ENCODE data around the gene KIF5B. TPM values are rescaled to one million over a fixed set of nuclear protein-coding genes. Genes with fewer than 3 reads are reported as not detected.

KIF5B gene
- total RNA-seq, 1 experiment from 2014 or later = 63.2 TPM

- Mint-ChIP-seq H3K4me1 (peaks cover 11% of the 10 kb centered on the region), H3K27me3 (ENCODE audit: low read depth) (peaks cover 3% of the 10 kb centered on the region; the same call in 1 of the 2 replicates), H3K9me3 (no peaks in the 10 kb centered on the region), H3K4me3 (no peak overlapping the region), H3K36me3 (no peaks in the 10 kb centered on the region), H3K27ac (no peak overlapping the region)
- ChIA-PET POLR2A (no interaction called here), CTCF (no interaction called here)
- DNase-seq (ENCODE audit: low spot score) (no peak), ATAC-seq (no peak)
- TF ChIP-seq, protein P1, sequence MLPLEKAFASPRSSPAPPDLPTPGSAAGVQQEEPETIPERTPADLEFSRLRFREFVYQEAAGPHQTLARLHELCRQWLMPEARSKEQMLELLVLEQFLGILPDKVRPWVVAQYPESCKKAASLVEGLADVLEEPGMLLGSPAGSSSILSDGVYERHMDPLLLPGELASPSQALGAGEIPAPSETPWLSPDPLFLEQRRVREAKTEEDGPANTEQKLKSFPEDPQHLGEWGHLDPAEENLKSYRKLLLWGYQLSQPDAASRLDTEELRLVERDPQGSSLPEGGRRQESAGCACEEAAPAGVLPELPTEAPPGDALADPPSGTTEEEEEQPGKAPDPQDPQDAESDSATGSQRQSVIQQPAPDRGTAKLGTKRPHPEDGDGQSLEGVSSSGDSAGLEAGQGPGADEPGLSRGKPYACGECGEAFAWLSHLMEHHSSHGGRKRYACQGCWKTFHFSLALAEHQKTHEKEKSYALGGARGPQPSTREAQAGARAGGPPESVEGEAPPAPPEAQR (CRISPR knock-in tag; IDR thresholded peaks at IDR 0.05) = no peak
- TF ChIP-seq ZNF263 (CRISPR knock-in tag; IDR thresholded peaks at IDR 0.05; ENCODE audit: low read depth) = no peak
- TF ChIP-seq, protein P2, sequence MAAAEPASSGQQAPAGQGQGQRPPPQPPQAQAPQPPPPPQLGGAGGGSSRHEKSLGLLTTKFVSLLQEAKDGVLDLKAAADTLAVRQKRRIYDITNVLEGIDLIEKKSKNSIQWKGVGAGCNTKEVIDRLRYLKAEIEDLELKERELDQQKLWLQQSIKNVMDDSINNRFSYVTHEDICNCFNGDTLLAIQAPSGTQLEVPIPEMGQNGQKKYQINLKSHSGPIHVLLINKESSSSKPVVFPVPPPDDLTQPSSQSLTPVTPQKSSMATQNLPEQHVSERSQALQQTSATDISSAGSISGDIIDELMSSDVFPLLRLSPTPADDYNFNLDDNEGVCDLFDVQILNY (CRISPR knock-in tag; IDR thresholded peaks at IDR 0.05) = no peak
- TF ChIP-seq E2F1 (CRISPR knock-in tag; IDR thresholded peaks at IDR 0.05) = no peak
- TF ChIP-seq ZBTB21 (CRISPR knock-in tag; IDR thresholded peaks at IDR 0.05; ENCODE audit: borderline replicate concordance) = no peak
- TF ChIP-seq ATF1 (CRISPR knock-in tag; IDR thresholded peaks at IDR 0.05) = no peak
- TF ChIP-seq TEAD4 (CRISPR knock-in tag; IDR thresholded peaks at IDR 0.05) = no peak
- no peak for TF ChIP-seq GABPB1 (CRISPR knock-in tag; IDR thresholded peaks at IDR 0.05)
- TF ChIP-seq FOXJ3 (CRISPR knock-in tag; IDR thresholded peaks at IDR 0.05; ENCODE audit: borderline replicate concordance) = no peak
- TF ChIP-seq ZNF416 (CRISPR knock-in tag; IDR thresholded peaks at IDR 0.05) = no peak
- no peak for TF ChIP-seq KAT7 (CRISPR knock-in tag; IDR thresholded peaks at IDR 0.05; ENCODE audit: borderline replicate concordance)
- no peak for TF ChIP-seq USF1 (CRISPR knock-in tag; IDR thresholded peaks at IDR 0.05)
- TF ChIP-seq FOXP1 (CRISPR knock-in tag; IDR thresholded peaks at IDR 0.05; ENCODE audit: borderline replicate concordance) = no peak
Measured at GRCh38 chr10:32073128-32073527, 16.9 kb upstream of the KIF5B start.

GRCh38 chr10:32072025-32072800 is 16.0 kb upstream of the KIF5B start:
- Mint-ChIP-seq H3K4me3 (no peak overlapping the region), H3K9me3 (no peaks in the 10 kb centered on the region), H3K36me3 (no peaks in the 10 kb centered on the region), H3K27me3 (ENCODE audit: low read depth) (peaks cover 3% of the 10 kb centered on the region; the same call in 1 of the 2 replicates), H3K27ac (no peak overlapping the region), H3K4me1 (peaks cover 11% of the 10 kb centered on the region)
- ChIA-PET POLR2A (no interaction called here), CTCF (no interaction called here)
- ATAC-seq (peak; percentile 72), DNase-seq (ENCODE audit: low spot score) (no peak)
- TF ChIP-seq, protein P3, sequence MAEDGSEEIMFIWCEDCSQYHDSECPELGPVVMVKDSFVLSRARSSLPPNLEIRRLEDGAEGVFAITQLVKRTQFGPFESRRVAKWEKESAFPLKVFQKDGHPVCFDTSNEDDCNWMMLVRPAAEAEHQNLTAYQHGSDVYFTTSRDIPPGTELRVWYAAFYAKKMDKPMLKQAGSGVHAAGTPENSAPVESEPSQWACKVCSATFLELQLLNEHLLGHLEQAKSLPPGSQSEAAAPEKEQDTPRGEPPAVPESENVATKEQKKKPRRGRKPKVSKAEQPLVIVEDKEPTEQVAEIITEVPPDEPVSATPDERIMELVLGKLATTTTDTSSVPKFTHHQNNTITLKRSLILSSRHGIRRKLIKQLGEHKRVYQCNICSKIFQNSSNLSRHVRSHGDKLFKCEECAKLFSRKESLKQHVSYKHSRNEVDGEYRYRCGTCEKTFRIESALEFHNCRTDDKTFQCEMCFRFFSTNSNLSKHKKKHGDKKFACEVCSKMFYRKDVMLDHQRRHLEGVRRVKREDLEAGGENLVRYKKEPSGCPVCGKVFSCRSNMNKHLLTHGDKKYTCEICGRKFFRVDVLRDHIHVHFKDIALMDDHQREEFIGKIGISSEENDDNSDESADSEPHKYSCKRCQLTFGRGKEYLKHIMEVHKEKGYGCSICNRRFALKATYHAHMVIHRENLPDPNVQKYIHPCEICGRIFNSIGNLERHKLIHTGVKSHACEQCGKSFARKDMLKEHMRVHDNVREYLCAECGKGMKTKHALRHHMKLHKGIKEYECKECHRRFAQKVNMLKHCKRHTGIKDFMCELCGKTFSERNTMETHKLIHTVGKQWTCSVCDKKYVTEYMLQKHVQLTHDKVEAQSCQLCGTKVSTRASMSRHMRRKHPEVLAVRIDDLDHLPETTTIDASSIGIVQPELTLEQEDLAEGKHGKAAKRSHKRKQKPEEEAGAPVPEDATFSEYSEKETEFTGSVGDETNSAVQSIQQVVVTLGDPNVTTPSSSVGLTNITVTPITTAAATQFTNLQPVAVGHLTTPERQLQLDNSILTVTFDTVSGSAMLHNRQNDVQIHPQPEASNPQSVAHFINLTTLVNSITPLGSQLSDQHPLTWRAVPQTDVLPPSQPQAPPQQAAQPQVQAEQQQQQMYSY (CRISPR knock-in tag; IDR thresholded peaks at IDR 0.05) = no peak
